ENCODE measurements around the gene VWA8. TPM values are rescaled to one million over a fixed set of nuclear protein-coding genes. Genes with fewer than 3 reads are reported as not detected.

VWA8 gene
- polyA plus RNA-seq, 3 donors: 2.0 to 4.4 (median 3.4) TPM

DNA sequence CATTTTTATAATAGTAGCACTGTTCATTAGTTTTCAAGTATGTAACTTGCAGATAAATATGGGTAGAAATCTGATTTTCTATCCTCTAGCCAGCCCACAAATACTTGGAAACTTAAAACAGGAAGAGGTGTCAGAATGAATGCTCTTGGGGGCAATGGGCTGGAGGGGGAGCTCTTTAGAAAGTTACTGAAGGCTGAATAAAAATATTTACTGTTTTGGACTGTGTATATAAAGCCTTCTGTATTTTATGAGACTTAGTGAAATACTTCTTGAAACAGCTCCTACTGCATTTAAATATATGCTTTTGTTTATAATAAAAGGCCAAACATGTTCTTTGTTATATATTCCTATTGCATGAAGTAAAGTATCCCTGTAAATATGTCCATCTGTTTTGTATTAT lies 364.7 kb downstream of the VWA8 start:
- H3K27ac ChIP-seq (ENCODE audit: low read depth in 1 of 2, low read length in 2 of 2): no peak overlapping the region
- no peak overlapping the region for H2AFZ ChIP-seq (ENCODE audit: insufficient read depth, low read depth, low read length, poor library complexity, severe bottlenecking)
- H3K9me3 ChIP-seq (replicated peaks in 1 of 2; ENCODE audit: control insufficient read depth in 1 of 2, insufficient read depth in 1 of 2, low read length in 2 of 2): no peaks in the 10 kb centered on the region
- intact Hi-C loops (cut with micrococcal nuclease): no loop called here
- TF ChIP-seq, protein P1, sequence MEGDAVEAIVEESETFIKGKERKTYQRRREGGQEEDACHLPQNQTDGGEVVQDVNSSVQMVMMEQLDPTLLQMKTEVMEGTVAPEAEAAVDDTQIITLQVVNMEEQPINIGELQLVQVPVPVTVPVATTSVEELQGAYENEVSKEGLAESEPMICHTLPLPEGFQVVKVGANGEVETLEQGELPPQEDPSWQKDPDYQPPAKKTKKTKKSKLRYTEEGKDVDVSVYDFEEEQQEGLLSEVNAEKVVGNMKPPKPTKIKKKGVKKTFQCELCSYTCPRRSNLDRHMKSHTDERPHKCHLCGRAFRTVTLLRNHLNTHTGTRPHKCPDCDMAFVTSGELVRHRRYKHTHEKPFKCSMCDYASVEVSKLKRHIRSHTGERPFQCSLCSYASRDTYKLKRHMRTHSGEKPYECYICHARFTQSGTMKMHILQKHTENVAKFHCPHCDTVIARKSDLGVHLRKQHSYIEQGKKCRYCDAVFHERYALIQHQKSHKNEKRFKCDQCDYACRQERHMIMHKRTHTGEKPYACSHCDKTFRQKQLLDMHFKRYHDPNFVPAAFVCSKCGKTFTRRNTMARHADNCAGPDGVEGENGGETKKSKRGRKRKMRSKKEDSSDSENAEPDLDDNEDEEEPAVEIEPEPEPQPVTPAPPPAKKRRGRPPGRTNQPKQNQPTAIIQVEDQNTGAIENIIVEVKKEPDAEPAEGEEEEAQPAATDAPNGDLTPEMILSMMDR (IDR thresholded peaks at IDR 0.05): no peak
- no peaks in the 10 kb centered on the region for H4K20me1 ChIP-seq (ENCODE audit: insufficient read depth, low read length)
- H3K36me3 Mint-ChIP-seq: peaks cover 14 to 15% of the 10 kb centered on the region in 2 donors
- no peak overlapping the region for H3K9ac ChIP-seq (ENCODE audit: insufficient read depth, low read length, poor library complexity, severe bottlenecking)
- no peaks in the 10 kb centered on the region for H3K27me3 ChIP-seq (ENCODE audit: control insufficient read depth in 2 of 2, insufficient read depth in 2 of 2, low read length in 2 of 2)
- peaks cover 0 to 2% (median 0%) of the 10 kb centered on the region in 7 donors for H3K9me3 Mint-ChIP-seq
- no peaks in the 10 kb centered on the region for H3K4me1 ChIP-seq (ENCODE audit: control insufficient read depth in 1 of 2, insufficient read depth in 2 of 2, low read length in 2 of 2)
- no peak overlapping the region for H3K4me3 ChIP-seq (replicated peaks in 1 of 3; ENCODE audit: low read depth in 2 of 3, low read length in 3 of 3)
- no peak overlapping the region for H3K4me2 ChIP-seq (replicated peaks; ENCODE audit: extremely low read depth, low read length, poor library complexity, severe bottlenecking)
- no peaks in the 10 kb centered on the region for H3K79me2 ChIP-seq (ENCODE audit: insufficient read depth, low read length)
- no peaks in the 10 kb centered on the region for H3K4me1 Mint-ChIP-seq
- H3K27me3 Mint-ChIP-seq (ENCODE audit: low read depth in 3 of 3): peaks cover 0 to 3% (median 2%) of the 10 kb centered on the region in 3 donors
- H3K27ac Mint-ChIP-seq: no peak overlapping the region
- DNase-seq: no peak
- H3K4me3 Mint-ChIP-seq: no peak overlapping the region
- H3K36me3 ChIP-seq (replicated peaks in 1 of 2; ENCODE audit: control insufficient read depth in 1 of 2, insufficient read depth in 2 of 2, low read length in 2 of 2): no peaks in the 10 kb centered on the region

DNA sequence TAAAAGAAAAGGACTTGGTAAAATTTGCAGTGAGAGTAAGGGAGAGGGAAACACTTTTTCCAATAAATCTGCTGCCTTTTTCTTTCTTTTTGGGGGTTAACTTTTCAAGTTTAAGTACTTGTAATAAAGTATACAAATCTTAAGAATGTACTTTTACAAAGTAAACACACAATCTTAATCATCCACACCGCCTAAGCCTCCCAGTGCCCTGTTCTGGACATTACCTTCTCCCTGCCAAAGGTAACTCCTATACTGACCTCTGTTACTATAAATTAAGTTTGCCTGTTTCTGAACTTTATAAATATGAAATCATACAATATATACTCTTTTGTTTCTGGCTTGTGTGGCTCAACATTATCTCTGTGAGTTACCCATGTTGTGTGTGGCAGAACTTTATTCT lies 365.6 kb downstream of the VWA8 start:
- Mint-ChIP-seq H3K4me1 (no peaks in the 10 kb centered on the region), H3K9me3 (peaks cover 0 to under 1% (median 0%) of the 10 kb centered on the region in 7 donors), H3K36me3 (peaks cover 11 to 16% of the 10 kb centered on the region in 2 donors), H3K27me3 (ENCODE audit: low read depth in 3 of 3) (peaks cover 0 to 3% (median 0%) of the 10 kb centered on the region in 3 donors), H3K27ac (peak overlapping the region in 1 of 7 donors; percentile 43), H3K4me3 (no peak overlapping the region)
- no peaks in the 10 kb centered on the region for H3K9me3 ChIP-seq (replicated peaks in 1 of 2; ENCODE audit: control insufficient read depth in 1 of 2, insufficient read depth in 1 of 2, low read length in 2 of 2)
- H3K79me2 ChIP-seq (ENCODE audit: insufficient read depth, low read length): no peaks in the 10 kb centered on the region
- H3K27me3 ChIP-seq (ENCODE audit: control insufficient read depth in 2 of 2, insufficient read depth in 2 of 2, low read length in 2 of 2): no peaks in the 10 kb centered on the region
- H3K9ac ChIP-seq (ENCODE audit: insufficient read depth, low read length, poor library complexity, severe bottlenecking): no peak overlapping the region
- TF ChIP-seq, protein P1 (IDR thresholded peaks at IDR 0.05): no peak
- no peak for DNase-seq
- H2AFZ ChIP-seq (ENCODE audit: insufficient read depth, low read depth, low read length, poor library complexity, severe bottlenecking): no peak overlapping the region
- H3K36me3 ChIP-seq (replicated peaks in 1 of 2; ENCODE audit: control insufficient read depth in 1 of 2, insufficient read depth in 2 of 2, low read length in 2 of 2): no peaks in the 10 kb centered on the region
- H3K4me3 ChIP-seq (replicated peaks in 1 of 3; ENCODE audit: low read depth in 2 of 3, low read length in 3 of 3): no peak overlapping the region
- H3K27ac ChIP-seq (ENCODE audit: low read depth in 1 of 2, low read length in 2 of 2): no peak overlapping the region
- no peaks in the 10 kb centered on the region for H3K4me1 ChIP-seq (ENCODE audit: control insufficient read depth in 1 of 2, insufficient read depth in 2 of 2, low read length in 2 of 2)
- H3K4me2 ChIP-seq (replicated peaks; ENCODE audit: extremely low read depth, low read length, poor library complexity, severe bottlenecking): no peak overlapping the region
- WGBS (ENCODE audit: insufficient coverage): no CpG with 5 or more reads among the region's 1 CpG
- no peaks in the 10 kb centered on the region for H4K20me1 ChIP-seq (ENCODE audit: insufficient read depth, low read length)
- intact Hi-C loops (cut with micrococcal nuclease): no loop called here
